Activated naive CD8-positive, alpha-beta T cell treated with anti-CD3 and anti-CD28 coated beads for 36 hours (primary cell): ENCODE results near the gene CSNK1G1. TPM values are rescaled to one million over a fixed set of nuclear protein-coding genes. Genes with fewer than 3 reads are reported as not detected.
A peak's percentile ranks its signal among the peaks of the same experiment; 100 is the strongest.
"Not testable (repeated sequence)": the region's sequence is repeated elsewhere in the genome, so short reads cannot be mapped to it uniquely, and the experiment has no call there.

ENCODE experiments used
- DNase-seq: peaks from one replicate; pipeline ENCODE4 v3.0.0; 2021
- H3K27ac Mint-ChIP-seq: one replicate; pipeline ENCODE4 v1.8.0; 2022; ENCODE audit warnings: mild to moderate bottlenecking, moderate library complexity, mixed read lengths
- H3K27me3 Mint-ChIP-seq: one replicate; pipeline ENCODE4 v1.8.0; 2022; ENCODE audit warnings: mild to moderate bottlenecking, mixed read lengths
- H3K36me3 Mint-ChIP-seq: one replicate; pipeline ENCODE4 v1.8.0; 2021; ENCODE audit warnings: mild to moderate bottlenecking, mixed read lengths
- H3K4me1 Mint-ChIP-seq: one replicate; pipeline ENCODE4 v1.8.0; 2021; ENCODE audit warnings: mixed read lengths
- H3K4me3 Mint-ChIP-seq: one replicate; pipeline ENCODE4 v1.8.0; 2022; ENCODE audit warnings: mild to moderate bottlenecking, moderate library complexity, mixed read lengths
- H3K9me3 Mint-ChIP-seq: one replicate; pipeline ENCODE4 v1.8.0; 2022; ENCODE audit warnings: mixed read lengths
- total RNA-seq, 2 experiments: library from RNA; stranded (reverse); gene quantifications; one replicate each; pipeline ENCODE4 v1.2.3, GENCODE V29; 2021

CSNK1G1 gene
- total RNA-seq, 2 experiments from 2014 or later, result 17.5 to 19.2 TPM

DNA sequence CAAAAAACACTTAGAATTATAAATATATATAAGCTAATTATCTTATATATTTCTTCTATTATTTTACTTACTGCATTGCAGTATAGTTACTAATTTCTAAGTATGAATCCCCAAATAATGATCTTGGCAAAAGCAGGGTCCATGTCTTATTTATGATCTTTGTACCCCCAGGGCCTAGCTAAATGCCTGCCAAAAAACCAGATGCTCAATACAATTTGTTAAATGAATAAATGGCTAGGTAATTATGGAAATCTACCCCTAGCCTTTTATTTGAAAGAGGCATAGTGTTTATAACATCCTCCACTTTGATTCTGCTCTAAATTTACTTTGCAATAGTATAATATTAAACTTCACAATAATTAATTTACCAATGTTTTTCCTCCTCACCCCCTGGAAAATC is 69.5 kb downstream of the CSNK1G1 start:
- Mint-ChIP-seq H3K4me1 (peaks cover 11% of the 10 kb centered on the region), H3K27me3 (no peaks in the 10 kb centered on the region), H3K36me3 (peaks cover 6% of the 10 kb centered on the region), H3K4me3 (no peak overlapping the region), H3K27ac (no peak overlapping the region), H3K9me3 (no peaks in the 10 kb centered on the region)
- no peak for DNase-seq

DNA sequence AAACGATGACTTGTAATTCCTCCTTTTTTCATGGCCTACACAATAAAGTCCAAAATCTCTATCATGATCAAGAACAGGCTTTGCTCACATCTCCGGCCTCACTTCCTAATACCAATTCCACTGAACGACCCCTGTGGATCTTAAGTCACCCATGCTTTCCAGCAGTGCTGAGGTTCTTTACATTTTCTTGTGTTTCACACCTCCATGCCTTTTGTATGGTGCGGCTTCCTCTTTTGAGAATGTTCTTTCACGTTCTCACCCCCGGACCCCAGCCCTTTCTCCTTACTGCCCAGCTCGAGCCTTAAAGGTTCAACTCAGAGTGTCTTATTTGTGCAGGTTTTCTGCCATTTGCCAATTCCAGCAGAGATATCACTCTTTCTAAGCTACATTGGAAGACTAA is 70.1 kb downstream of the CSNK1G1 start:
- Mint-ChIP-seq H3K4me1 (peaks cover 11% of the 10 kb centered on the region), H3K27me3 (no peaks in the 10 kb centered on the region), H3K4me3 (no peak overlapping the region), H3K36me3 (peaks cover 9% of the 10 kb centered on the region), H3K9me3 (no peaks in the 10 kb centered on the region), H3K27ac (no peak overlapping the region)
- DNase-seq, result no peak

DNA sequence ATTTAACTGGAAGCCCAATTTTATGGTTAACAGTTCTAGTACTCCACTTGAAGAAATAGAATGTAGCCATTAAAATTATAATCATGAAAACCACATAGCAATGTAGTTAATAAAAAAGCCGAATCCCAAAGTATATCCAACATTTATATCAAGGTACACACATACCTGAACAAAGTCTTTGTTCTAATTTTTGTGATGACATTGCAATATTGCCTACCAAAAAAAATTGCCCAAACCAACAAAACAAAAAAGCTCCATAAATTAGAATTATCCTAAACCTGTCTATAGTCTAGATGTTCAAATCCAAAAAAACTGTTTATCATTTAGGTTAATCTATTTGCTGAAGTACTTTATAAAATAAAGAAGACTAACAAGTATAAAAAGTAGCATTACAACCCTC is 70.8 kb downstream of the CSNK1G1 start:
- Mint-ChIP-seq H3K27me3 (no peaks in the 10 kb centered on the region), H3K4me3 (no peak overlapping the region), H3K36me3 (peaks cover 7% of the 10 kb centered on the region), H3K4me1 (peaks cover 9% of the 10 kb centered on the region), H3K9me3 (no peaks in the 10 kb centered on the region), H3K27ac (no peak overlapping the region)
- no peak for DNase-seq

DNA sequence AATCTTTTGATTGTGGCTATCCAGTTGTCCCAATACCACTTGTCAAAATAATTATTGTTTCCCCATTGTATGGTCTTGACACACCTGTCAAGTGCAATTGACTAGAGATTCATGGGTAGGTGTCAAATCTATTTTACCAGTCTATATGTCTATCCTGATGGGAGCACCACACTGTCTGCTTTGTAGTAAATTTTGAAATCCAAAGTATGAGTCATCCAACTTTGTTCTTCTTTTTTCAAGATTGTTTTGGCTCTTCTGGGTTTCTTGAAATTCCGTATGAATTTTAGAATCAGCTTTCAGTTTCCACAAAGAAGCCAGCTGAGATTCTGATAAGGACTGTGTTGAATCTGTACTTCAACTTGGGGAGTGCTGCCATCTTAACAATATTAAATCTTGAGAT is 71.9 kb downstream of the CSNK1G1 start:
- no peak overlapping the region for H3K27ac Mint-ChIP-seq
- H3K9me3 Mint-ChIP-seq, result no peaks in the 10 kb centered on the region
- H3K4me1 Mint-ChIP-seq, result peaks cover 6% of the 10 kb centered on the region
- peaks cover 5% of the 10 kb centered on the region for H3K36me3 Mint-ChIP-seq
- no peaks in the 10 kb centered on the region for H3K27me3 Mint-ChIP-seq
- no peak overlapping the region for H3K4me3 Mint-ChIP-seq
- no peak for DNase-seq

DNA sequence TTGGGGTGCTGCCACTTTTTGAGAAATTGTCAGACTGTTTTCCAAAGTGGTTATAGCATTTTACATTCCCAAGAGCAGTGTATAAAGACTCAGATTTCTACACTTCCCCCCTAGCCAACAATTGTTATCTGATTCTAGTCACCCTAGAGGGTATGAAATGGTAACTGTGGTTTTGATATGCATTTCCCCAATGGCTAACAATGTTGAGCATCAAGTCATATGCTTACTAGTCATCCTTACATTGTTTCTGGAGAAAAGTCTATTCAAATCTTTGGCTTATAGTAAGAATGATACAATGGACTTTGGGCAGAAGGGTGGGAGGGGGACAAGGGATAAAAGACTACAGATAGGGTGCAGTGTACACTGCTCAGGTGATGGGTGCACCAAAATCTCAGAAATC is 73.3 kb downstream of the CSNK1G1 start:
- Mint-ChIP-seq H3K9me3 (no peaks in the 10 kb centered on the region), H3K4me1 (peaks cover 6% of the 10 kb centered on the region), H3K27ac (no peak overlapping the region), H3K27me3 (no peaks in the 10 kb centered on the region), H3K36me3 (peaks cover 7% of the 10 kb centered on the region), H3K4me3 (no peak overlapping the region)
- no peak for DNase-seq

DNA sequence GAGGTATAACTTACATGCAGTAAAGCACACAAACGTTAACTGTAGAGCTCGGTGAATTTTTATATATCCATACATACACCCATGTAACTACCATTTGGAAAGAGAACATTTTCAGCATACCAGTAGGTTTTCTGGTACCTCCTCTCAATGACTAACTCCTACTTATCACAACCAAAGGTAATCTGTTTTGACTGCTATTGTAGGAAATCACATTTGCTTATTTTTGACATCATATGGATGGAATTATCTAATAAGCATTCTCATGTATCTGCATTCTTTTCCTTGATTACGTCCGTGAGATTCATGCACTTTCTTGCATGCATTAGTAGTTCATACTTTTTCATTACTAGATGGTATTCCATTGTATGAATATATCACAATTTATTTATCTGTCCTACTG is 76.8 kb downstream of the CSNK1G1 start:
- Mint-ChIP-seq H3K4me1 (peaks cover 24% of the 10 kb centered on the region), H3K36me3 (peaks cover 6% of the 10 kb centered on the region), H3K4me3 (no peak overlapping the region), H3K27ac (no peak overlapping the region), H3K27me3 (no peaks in the 10 kb centered on the region), H3K9me3 (no peaks in the 10 kb centered on the region)
- DNase-seq, result no peak

DNA sequence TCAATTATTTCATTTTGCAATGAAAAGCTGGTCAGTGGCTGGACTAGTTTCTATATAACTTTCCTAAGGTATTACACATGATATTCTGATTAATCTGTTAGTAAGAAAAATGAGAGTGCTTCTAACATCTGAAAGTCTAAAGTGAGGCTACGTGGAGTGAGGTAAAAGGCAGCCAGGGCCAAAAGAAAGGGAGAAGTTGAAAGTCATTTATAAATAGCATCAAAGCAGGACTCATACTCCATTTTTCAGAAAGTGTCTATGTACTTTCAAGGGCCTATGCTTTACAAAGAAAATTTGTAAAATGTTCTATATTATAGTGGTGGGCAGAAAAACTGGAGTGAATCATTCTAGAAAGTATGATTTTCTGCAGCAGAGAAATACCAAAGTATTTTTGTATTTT is 80.0 kb downstream of the CSNK1G1 start:
- Mint-ChIP-seq H3K4me1 (peaks cover 23% of the 10 kb centered on the region), H3K27me3 (no peaks in the 10 kb centered on the region), H3K36me3 (peaks cover 21% of the 10 kb centered on the region)

DNA sequence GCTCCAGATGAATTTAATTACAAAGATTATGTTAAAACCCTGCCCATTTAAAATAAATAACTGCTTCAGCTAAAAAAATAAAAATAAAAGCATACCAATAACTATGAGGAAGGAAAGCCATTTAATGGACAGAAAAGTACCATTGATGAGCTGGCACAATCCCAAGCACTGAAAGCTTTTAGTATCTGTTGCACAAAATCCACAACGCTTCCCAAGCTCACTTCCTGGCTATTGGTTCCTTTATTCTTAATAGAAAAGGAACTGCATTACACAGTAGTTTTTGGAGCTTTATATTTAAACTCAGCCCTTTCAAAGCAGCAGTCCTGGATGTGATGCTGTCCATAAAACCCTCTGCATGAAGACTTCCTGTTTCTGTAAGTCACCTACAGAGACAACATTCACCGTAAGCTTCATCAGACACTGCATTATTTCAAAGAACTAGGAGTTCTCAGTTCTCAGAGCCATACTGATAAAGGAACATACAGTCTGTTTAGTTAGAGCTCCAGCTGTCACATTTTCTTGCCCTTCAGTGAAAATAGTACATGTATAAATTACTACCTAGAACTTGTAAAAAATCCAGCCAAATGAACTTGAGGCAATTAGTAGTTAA is 81.5 kb downstream of the CSNK1G1 start:
- H3K27ac Mint-ChIP-seq, result no peak overlapping the region
- peaks cover 3% of the 10 kb centered on the region for H3K9me3 Mint-ChIP-seq
- H3K36me3 Mint-ChIP-seq, result peaks cover 26% of the 10 kb centered on the region
- DNase-seq, result no peak
- H3K4me1 Mint-ChIP-seq, result peaks cover 23% of the 10 kb centered on the region
- no peaks in the 10 kb centered on the region for H3K27me3 Mint-ChIP-seq
- H3K4me3 Mint-ChIP-seq, result no peak overlapping the region

More for the DNA sequence above, 80.0 kb downstream of the CSNK1G1 start:
- Mint-ChIP-seq H3K4me3 (no peak overlapping the region), H3K27ac (peak overlapping the region; percentile 81), H3K9me3 (no peaks in the 10 kb centered on the region)
- DNase-seq, result no peak

DNA sequence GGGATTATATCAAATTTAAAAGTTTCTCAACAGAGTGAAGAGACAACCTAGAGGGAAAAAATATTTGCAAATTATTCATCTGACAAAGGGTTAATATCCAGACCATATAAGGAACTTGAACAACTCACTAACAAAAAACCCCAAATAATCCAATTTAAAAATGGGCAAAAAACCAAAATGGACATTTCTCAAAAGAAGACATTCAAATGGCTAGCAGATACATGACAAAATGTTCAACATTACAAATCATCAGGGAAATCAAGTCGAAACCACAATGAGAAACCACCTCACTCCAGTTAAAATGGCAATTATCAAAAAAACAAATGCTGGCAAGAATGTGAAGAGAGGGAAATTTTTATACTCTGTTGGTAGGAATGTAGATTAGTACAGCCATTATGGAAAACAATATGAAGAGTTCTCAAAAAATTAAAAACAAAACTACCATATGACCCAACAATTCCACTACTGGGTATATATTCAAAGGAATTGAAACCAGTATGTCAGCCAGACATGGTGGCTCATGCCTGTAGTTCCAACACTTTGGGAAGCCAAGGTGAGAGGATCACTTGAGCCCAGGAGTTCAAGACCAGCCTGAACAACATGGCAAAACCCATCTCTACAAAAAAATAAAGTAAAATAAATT is 88.5 kb downstream of the CSNK1G1 start:
- peaks cover 29% of the 10 kb centered on the region for H3K9me3 Mint-ChIP-seq
- no peaks in the 10 kb centered on the region for H3K27me3 Mint-ChIP-seq
- peak overlapping the region; percentile 40 for H3K27ac Mint-ChIP-seq
- H3K36me3 Mint-ChIP-seq, result peaks cover 60% of the 10 kb centered on the region
- H3K4me1 Mint-ChIP-seq, result peaks cover 37% of the 10 kb centered on the region
- no peak for DNase-seq
- no peak overlapping the region for H3K4me3 Mint-ChIP-seq

DNA sequence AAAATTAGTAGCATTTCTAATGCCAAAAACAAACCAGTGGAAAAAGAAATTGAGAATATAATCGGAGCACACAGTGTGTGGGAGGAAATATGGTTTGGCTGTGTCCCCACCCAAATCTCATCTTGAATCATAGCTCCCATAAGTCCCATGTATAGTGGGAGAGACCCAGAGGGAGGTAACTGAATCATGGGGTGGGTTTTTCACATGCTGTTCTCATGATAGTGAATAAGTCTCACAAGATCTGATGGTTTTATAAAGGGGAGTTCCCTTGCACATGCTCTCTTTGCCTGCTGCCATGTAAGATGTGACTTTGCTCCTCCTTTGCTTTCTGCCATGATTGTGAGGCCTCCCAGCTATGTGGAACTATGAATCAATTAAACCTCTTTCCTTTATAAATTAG is 90.8 kb downstream of the CSNK1G1 start:
- not testable (repeated sequence) for H3K4me3 Mint-ChIP-seq, H3K27me3 Mint-ChIP-seq
- H3K36me3 Mint-ChIP-seq, result peaks cover 49% of the 10 kb centered on the region
- peaks cover 28% of the 10 kb centered on the region for H3K9me3 Mint-ChIP-seq
- peak overlapping the region; percentile 64 for H3K27ac Mint-ChIP-seq
- H3K4me1 Mint-ChIP-seq, result peaks cover 38% of the 10 kb centered on the region
- peak; percentile 10 for DNase-seq

DNA sequence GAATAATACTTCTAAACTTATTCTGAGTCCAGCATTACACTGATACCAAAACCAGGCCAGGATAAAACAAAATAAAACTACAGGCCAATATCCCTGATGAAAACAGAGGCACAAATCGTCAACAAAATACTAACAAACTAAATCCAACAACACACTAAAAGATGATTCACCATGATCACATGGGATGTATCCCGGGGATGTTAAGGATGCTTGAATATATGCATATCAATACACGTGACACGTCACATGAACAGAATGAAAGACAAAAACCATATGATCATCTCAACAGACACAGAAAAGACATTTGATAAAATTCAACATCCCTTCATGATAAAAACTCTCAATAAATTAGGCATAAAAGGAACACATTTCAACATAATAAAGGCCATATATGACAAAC is 91.5 kb downstream of the CSNK1G1 start:
- H3K4me1 Mint-ChIP-seq, result peaks cover 38% of the 10 kb centered on the region
- peaks cover 47% of the 10 kb centered on the region for H3K36me3 Mint-ChIP-seq
- peaks cover 26% of the 10 kb centered on the region for H3K9me3 Mint-ChIP-seq
- no peak overlapping the region for H3K4me3 Mint-ChIP-seq
- no peak for DNase-seq
- H3K27me3 Mint-ChIP-seq, result no peaks in the 10 kb centered on the region
- H3K27ac Mint-ChIP-seq, result no peak overlapping the region

DNA sequence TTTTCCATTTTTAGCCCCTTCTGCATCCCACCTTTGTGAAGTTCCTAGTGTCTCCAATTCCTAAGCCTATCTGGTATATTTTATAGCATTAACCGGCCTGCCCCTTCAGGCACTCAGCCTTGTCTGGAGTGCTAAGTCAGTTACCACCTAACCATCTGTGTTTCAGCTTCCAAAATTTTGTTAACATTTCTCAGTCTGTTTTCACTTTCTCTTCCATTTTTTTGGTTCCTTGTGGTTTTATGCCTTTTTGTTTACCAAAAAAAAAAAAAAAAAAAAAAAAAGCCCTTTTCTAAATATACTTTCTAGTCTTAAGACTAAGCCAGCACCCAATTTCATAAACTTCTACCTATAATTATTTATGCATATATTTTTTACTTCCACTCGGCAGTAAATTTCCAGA is 92.4 kb downstream of the CSNK1G1 start:
- Mint-ChIP-seq H3K4me3 (no peak overlapping the region), H3K9me3 (peaks cover 26% of the 10 kb centered on the region), H3K27ac (no peak overlapping the region), H3K27me3 (no peaks in the 10 kb centered on the region), H3K4me1 (peaks cover 38% of the 10 kb centered on the region), H3K36me3 (peaks cover 42% of the 10 kb centered on the region)
- DNase-seq, result no peak

DNA sequence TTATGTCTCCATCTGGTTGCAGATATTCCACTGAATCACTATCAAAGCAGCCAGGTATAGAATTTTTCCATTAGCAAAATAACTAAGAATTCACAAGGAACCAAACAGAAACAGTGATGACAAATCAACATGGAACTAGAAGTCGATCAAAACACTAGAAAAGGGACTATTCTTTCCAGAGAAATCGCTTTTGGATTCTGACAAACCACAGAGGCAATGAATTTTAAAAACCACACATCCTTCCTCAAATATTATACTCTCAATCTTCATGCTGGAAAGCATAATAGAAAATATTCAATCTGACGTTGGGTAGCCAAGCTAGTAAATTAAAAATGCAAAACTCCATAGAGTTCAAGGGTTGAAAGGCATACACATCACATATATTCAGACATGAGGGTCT is 99.9 kb downstream of the CSNK1G1 start:
- H3K27me3 Mint-ChIP-seq, result no peaks in the 10 kb centered on the region
- H3K4me1 Mint-ChIP-seq, result peaks cover 15% of the 10 kb centered on the region
- H3K36me3 Mint-ChIP-seq, result peaks cover 33% of the 10 kb centered on the region

DNA sequence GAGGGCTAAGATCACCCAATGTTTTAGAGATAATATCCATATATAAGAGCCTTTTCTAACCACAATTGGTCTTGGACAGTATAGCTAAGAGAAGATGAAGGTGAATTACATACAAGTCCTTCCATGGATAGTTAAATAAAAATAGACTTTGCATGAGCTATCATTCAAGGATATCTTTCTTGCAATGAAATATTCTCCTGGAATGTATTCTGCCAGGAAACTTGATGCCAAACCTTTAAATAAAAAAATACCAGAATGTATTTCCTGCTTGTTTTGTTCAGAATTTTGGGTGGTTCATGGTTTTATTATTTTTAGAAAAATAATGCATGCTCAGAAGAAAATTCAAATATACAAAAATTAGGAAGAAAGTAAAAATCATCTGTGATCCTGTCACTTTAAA is 104.3 kb downstream of the CSNK1G1 start:
- peaks cover 32% of the 10 kb centered on the region for H3K36me3 Mint-ChIP-seq
- H3K4me3 Mint-ChIP-seq, result no peak overlapping the region
- H3K27ac Mint-ChIP-seq, result no peak overlapping the region
- peaks cover 1% of the 10 kb centered on the region for H3K9me3 Mint-ChIP-seq
- peaks cover 32% of the 10 kb centered on the region for H3K4me1 Mint-ChIP-seq
- no peak for DNase-seq
- H3K27me3 Mint-ChIP-seq, result no peaks in the 10 kb centered on the region

More for the DNA sequence above, 99.9 kb downstream of the CSNK1G1 start:
- DNase-seq, result no peak
- Mint-ChIP-seq H3K27ac (no peak overlapping the region), H3K4me3 (no peak overlapping the region), H3K9me3 (peaks cover 3% of the 10 kb centered on the region)

DNA sequence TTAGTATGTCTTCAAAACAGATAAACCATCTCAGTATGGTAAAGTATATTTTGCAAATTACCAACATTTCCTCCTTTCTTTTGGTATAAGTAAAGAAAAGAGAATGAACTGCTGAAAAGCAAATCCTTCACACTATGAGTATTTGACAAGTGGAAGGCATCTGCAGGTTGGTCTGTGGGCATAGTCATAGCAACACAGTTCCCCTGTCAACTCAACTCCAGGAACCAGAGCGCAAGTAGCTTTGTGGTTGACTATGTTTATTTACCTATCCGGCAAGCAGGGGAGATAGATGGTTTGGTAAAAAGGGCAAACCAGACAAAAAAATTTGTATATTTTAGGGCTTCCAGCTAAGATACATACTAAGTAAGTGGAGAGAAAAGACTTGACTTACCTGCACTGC is 104.9 kb downstream of the CSNK1G1 start:
- DNase-seq, result no peak
- no peaks in the 10 kb centered on the region for H3K27me3 Mint-ChIP-seq
- no peak overlapping the region for H3K4me3 Mint-ChIP-seq
- H3K9me3 Mint-ChIP-seq, result no peaks in the 10 kb centered on the region
- H3K4me1 Mint-ChIP-seq, result peaks cover 35% of the 10 kb centered on the region
- peaks cover 29% of the 10 kb centered on the region for H3K36me3 Mint-ChIP-seq
- H3K27ac Mint-ChIP-seq, result no peak overlapping the region

DNA sequence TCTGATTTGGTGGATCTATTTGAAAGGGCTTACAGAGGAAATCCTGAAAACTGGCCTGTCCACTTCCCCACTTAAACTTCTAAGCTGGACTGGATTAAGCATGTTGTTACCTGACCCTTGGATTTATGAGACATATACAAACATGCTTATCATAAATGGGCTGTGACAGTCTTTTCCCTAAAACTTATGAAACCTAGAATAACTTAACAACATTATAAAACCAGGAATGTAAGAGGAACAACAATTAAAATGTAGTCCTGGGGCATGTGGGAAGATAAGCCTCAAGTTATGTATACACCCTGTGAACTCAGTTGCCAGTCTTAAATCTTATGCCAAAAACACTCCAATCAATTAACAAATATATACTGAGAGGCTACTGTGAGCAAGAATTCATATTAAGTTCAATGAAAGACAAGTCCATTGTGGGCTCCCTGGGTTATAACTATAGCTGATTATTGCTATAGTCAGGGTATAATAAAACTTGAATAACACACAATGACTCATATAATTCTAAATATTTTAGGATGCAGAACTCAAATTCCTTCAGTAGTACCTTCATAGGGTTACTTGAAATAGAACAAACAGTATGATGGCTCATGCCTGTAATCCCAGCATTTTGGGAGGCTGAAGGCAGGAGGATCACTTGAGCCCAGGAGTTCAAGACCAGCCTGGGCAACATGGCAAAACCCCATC is 105.9 kb downstream of the CSNK1G1 start:
- H3K27me3 Mint-ChIP-seq, result no peaks in the 10 kb centered on the region
- peaks cover 25% of the 10 kb centered on the region for H3K36me3 Mint-ChIP-seq
- H3K27ac Mint-ChIP-seq, result no peak overlapping the region
- H3K4me3 Mint-ChIP-seq, result no peak overlapping the region
- H3K9me3 Mint-ChIP-seq, result peaks cover 4% of the 10 kb centered on the region
- H3K4me1 Mint-ChIP-seq, result peaks cover 33% of the 10 kb centered on the region
- DNase-seq, result no peak
